H9 (cell line): ENCODE results near the gene KIF26A. TPM values are rescaled to one million over a fixed set of nuclear protein-coding genes. Genes with fewer than 3 reads are reported as not detected.

Source experiments
- DNase-seq: peaks from one replicate; pipeline ENCODE4 v3.0.0-alpha.2; 2017
- H2AFZ ChIP-seq: one replicate; pipeline ENCODE4 v1.6.1; 2013; ENCODE audit warnings: mild to moderate bottlenecking, low read length, control low read depth, moderate library complexity
- H2AK5ac ChIP-seq: 2 replicates; pipeline ENCODE4 v1.6.1; 2013; ENCODE audit warnings: low read length, control low read depth, mixed read lengths; ENCODE audit not compliant: insufficient read length
- H2BK120ac ChIP-seq: one replicate; pipeline ENCODE4 v1.6.1; 2013; ENCODE audit warnings: low read depth, mild to moderate bottlenecking, low read length, control low read depth, inconsistent platforms; ENCODE audit not compliant: poor library complexity, severe bottlenecking
- H2BK12ac ChIP-seq: 2 replicates; pipeline ENCODE4 v1.6.1; 2013; ENCODE audit warnings: low read length, control low read depth, mixed read lengths, low read depth; ENCODE audit not compliant: insufficient read length
- H2BK15ac ChIP-seq: 2 replicates; pipeline ENCODE4 v1.6.1; 2013; ENCODE audit warnings: low read depth, low read length, control low read depth
- H2BK20ac ChIP-seq: one replicate; pipeline ENCODE4 v1.6.1; 2013; ENCODE audit warnings: low read depth, mild to moderate bottlenecking, low read length, control low read depth, inconsistent platforms; ENCODE audit not compliant: poor library complexity, severe bottlenecking
- H2BK5ac ChIP-seq: 2 replicates; pipeline ENCODE4 v1.6.1; 2013; ENCODE audit warnings: low read length, control low read depth, mixed read lengths; ENCODE audit not compliant: insufficient read length
- H3K14ac ChIP-seq: 2 replicates; pipeline ENCODE4 v1.6.1; 2013; ENCODE audit warnings: low read length, control low read depth; ENCODE audit not compliant: insufficient read depth
- H3K18ac ChIP-seq: 2 replicates; pipeline ENCODE4 v1.6.1; 2013; ENCODE audit warnings: low read depth, mild to moderate bottlenecking, mixed read lengths, low read length, control low read depth; ENCODE audit not compliant: insufficient read length
- H3K23ac ChIP-seq: 2 replicates; pipeline ENCODE4 v1.6.1; 2013; ENCODE audit warnings: low read length, control low read depth, mixed read lengths, low read depth; ENCODE audit not compliant: insufficient read length
- H3K23me2 ChIP-seq: 2 replicates; pipeline ENCODE4 v1.6.1; 2013; ENCODE audit warnings: low read depth, mild to moderate bottlenecking, mixed read lengths, low read length, control low read depth; ENCODE audit not compliant: insufficient read length, poor library complexity, severe bottlenecking
- H3K27ac ChIP-seq: 2 replicates; pipeline ENCODE4 v1.5.1; 2013; ENCODE audit warnings: low read length, control low read depth, mixed read lengths, low read depth; ENCODE audit not compliant: insufficient read length
- H3K27me3 ChIP-seq: 2 replicates; pipeline ENCODE4 v1.6.1; 2013; ENCODE audit warnings: low read length, control low read depth, inconsistent platforms; ENCODE audit not compliant: insufficient read depth
- H3K4ac ChIP-seq: 2 replicates; pipeline ENCODE4 v1.6.1; 2013; ENCODE audit warnings: low read depth, mild to moderate bottlenecking, control low read depth, inconsistent platforms, low read length, moderate library complexity
- H3K4me1 ChIP-seq: 2 replicates; pipeline ENCODE4 v1.6.1; 2013; ENCODE audit warnings: low read length, control low read depth, inconsistent platforms; ENCODE audit not compliant: insufficient read depth
- H3K4me2 ChIP-seq: 2 replicates; pipeline ENCODE4 v1.6.1; 2013; ENCODE audit warnings: low read length, control low read depth, mixed read lengths; ENCODE audit not compliant: insufficient read length, insufficient read depth
- H3K56ac ChIP-seq: 2 replicates; pipeline ENCODE4 v1.6.1; 2013; ENCODE audit warnings: low read depth, mild to moderate bottlenecking, mixed read lengths, low read length, control low read depth; ENCODE audit not compliant: insufficient read length
- H3K79me1 ChIP-seq: 2 replicates; pipeline ENCODE4 v1.6.1; 2013; ENCODE audit warnings: low read depth, mild to moderate bottlenecking, moderate library complexity, low read length, control low read depth, inconsistent platforms; ENCODE audit not compliant: insufficient read depth, poor library complexity, severe bottlenecking
- H3K79me2 ChIP-seq: 2 replicates; pipeline ENCODE4 v1.6.1; 2013; ENCODE audit warnings: low read length, control low read depth, inconsistent platforms; ENCODE audit not compliant: insufficient read depth
- H3K9ac ChIP-seq: 2 replicates; pipeline ENCODE4 v1.6.1; 2013; ENCODE audit warnings: low read length, control low read depth, mixed read lengths; ENCODE audit not compliant: insufficient read length; ENCODE audit errors: extremely low read depth
- H3K9me3 ChIP-seq: one replicate; pipeline ENCODE4 v1.6.1; 2013; ENCODE audit warnings: low read depth, low read length, inconsistent platforms; ENCODE audit not compliant: control insufficient read depth
- H3T11ph ChIP-seq: one replicate; pipeline ENCODE4 v1.6.1; 2013; ENCODE audit warnings: mild to moderate bottlenecking, low read length, control low read depth, inconsistent platforms
- H4K20me1 ChIP-seq: one replicate; pipeline ENCODE4 v1.6.1; 2013; ENCODE audit not compliant: control insufficient read depth, insufficient read length, insufficient read depth
- H4K5ac ChIP-seq: 2 replicates; pipeline ENCODE4 v1.6.1; 2013; ENCODE audit warnings: low read depth, mild to moderate bottlenecking, mixed read lengths, low read length, control low read depth; ENCODE audit not compliant: insufficient read length
- H4K8ac ChIP-seq: replicated peaks from 2 replicates; pipeline ENCODE4 v1.6.1; 2013; ENCODE audit warnings: low read length, control low read depth, mixed read lengths, low read depth; ENCODE audit not compliant: insufficient read length
- H4K91ac ChIP-seq: 2 replicates; pipeline ENCODE4 v1.6.1; 2013; ENCODE audit warnings: low read depth, mild to moderate bottlenecking, moderate library complexity, mixed read lengths, low read length, control low read depth; ENCODE audit not compliant: insufficient read length
- H3K27ac Mint-ChIP-seq, 3 experiments: 2 replicates in 2 of 3; 3 replicates in 1 of 3; pipeline ENCODE4 v1.8.0; 2020 to 2021; ENCODE audit warnings: mixed read lengths in 3 of 3, mild to moderate bottlenecking in 1 of 3, moderate library complexity in 1 of 3
- H3K27me3 Mint-ChIP-seq: 2 replicates; pipeline ENCODE4 v1.8.0; 2021; ENCODE audit warnings: low read depth, mild to moderate bottlenecking, moderate library complexity, mixed read lengths
- H3K36me3 Mint-ChIP-seq, 3 experiments: 2 replicates in 2 of 3; 3 replicates in 1 of 3; pipeline ENCODE4 v1.8.0; 2020 to 2021; ENCODE audit warnings: low read depth in 3 of 3, mixed read lengths in 3 of 3; ENCODE audit not compliant: insufficient read depth in 1 of 3
- H3K4me1 Mint-ChIP-seq, 2 experiments: 2 replicates each; pipeline ENCODE4 v1.8.0; 2020; ENCODE audit warnings: mixed read lengths in 2 of 2
- H3K4me3 Mint-ChIP-seq, 2 experiments: 2 replicates in 1 of 2; 3 replicates in 1 of 2; pipeline ENCODE4 v1.8.0; 2020 to 2021; ENCODE audit warnings: mild to moderate bottlenecking in 2 of 2, mixed read lengths in 2 of 2, moderate library complexity in 1 of 2
- H3K9me3 Mint-ChIP-seq, 2 experiments: 2 replicates in 1 of 2; 3 replicates in 1 of 2; pipeline ENCODE4 v1.8.0; 2020; ENCODE audit warnings: mild to moderate bottlenecking in 2 of 2, mixed read lengths in 2 of 2, moderate library complexity in 1 of 2
- CTCF ChIP-seq: fragments of 200-600 bp; sonication (generic); conservative IDR thresholded peaks from 3 replicates; pipeline ENCODE4 v1.8.0; 2021; ENCODE audit warnings: antibody characterized with exemption, mild to moderate bottlenecking
- WGBS: extraction: QIAGEN DNeasy Blood & Tissue Kit; methylation state at CpG from one replicate; pipeline ENCODE4 v1.1.7; 2013; ENCODE audit warnings: missing lambda C conversion rate, low lambda C conversion rate, mixed read lengths; ENCODE audit not compliant: insufficient read length; ENCODE audit errors: extremely low coverage; 5-methylcytosine and 5-hydroxymethylcytosine counted together
- total RNA-seq: library from RNA; stranded (reverse); gene quantifications from 2 replicates; pipeline ENCODE4 v1.2.1, GENCODE V29; 2021

The KIF26A gene
- total RNA-seq, 1 experiment from 2014 or later = 44.2 TPM

- H3K23ac ChIP-seq = no peak overlapping the region
- no peak overlapping the region for H3K27ac Mint-ChIP-seq
- no peaks in the 10 kb centered on the region for H3K4me1 ChIP-seq
- H3K9ac ChIP-seq = no peak overlapping the region
- peaks cover 5 to 6% of the 10 kb centered on the region in 2 experiments for H3K4me1 Mint-ChIP-seq
- no peaks in the 10 kb centered on the region for H3K23me2 ChIP-seq
- no peak overlapping the region for H2BK120ac ChIP-seq
- TF ChIP-seq CTCF = no peak
- DNase-seq = no peak
- no peak overlapping the region for H3K18ac ChIP-seq
- no peak overlapping the region for H4K91ac ChIP-seq
- no peaks in the 10 kb centered on the region for H3K79me2 ChIP-seq
- no peaks in the 10 kb centered on the region for H3K9me3 ChIP-seq
- H3K4me2 ChIP-seq = no peak overlapping the region
- 0 out of 2 replicates have a peak overlapping the region, but pooled peaks have one; percentile 20 for H3K14ac ChIP-seq
- H3K36me3 Mint-ChIP-seq = no peaks in the 10 kb centered on the region
- peaks cover 6% of the 10 kb centered on the region for H3K27me3 Mint-ChIP-seq
- no peaks in the 10 kb centered on the region for H3K27me3 ChIP-seq
- H2BK12ac ChIP-seq = no peak overlapping the region
- H4K5ac ChIP-seq = no peak overlapping the region
- no peak overlapping the region for H3K4me3 Mint-ChIP-seq
- WGBS = no CpG with 5 or more reads among the region's 10 CpGs
- no peaks in the 10 kb centered on the region for H4K20me1 ChIP-seq
- no peak overlapping the region for H2AFZ ChIP-seq
- H2BK20ac ChIP-seq = no peak overlapping the region
- H3K79me1 ChIP-seq = no peaks in the 10 kb centered on the region
- no peak overlapping the region for H3T11ph ChIP-seq
- no peak overlapping the region for H3K4ac ChIP-seq
- H2BK15ac ChIP-seq = no peak overlapping the region
- no peaks in the 10 kb centered on the region for H3K9me3 Mint-ChIP-seq
- no peak overlapping the region for H4K8ac ChIP-seq
- no peak overlapping the region for H2AK5ac ChIP-seq
- no peak overlapping the region for H3K56ac ChIP-seq
- H2BK5ac ChIP-seq = no peak overlapping the region
- no peak overlapping the region for H3K27ac ChIP-seq
Measured at GRCh38 chr14:104200591-104200990, 62.2 kb downstream of the KIF26A start.
